Activated CD4-positive, alpha-beta memory T cell treated with anti-CD3 and anti-CD28 coated beads, Interleukin-2, amount 10 ng/mL, durations not matched to agents 7 days and 5 days (primary cell): ENCODE data around the gene PRG3. TPM values are rescaled to one million over a fixed set of nuclear protein-coding genes. Genes with fewer than 3 reads are reported as not detected.

Source experiments
- CTCF ChIA-PET: fragments of 350-600 bp; sonication (Branson Sonifier 250); formaldehyde crosslinking; loops from one replicate; lab custom pipeline; 2021; ENCODE audit warnings: antibody characterized with exemption, inconsistent platforms; lab: Charles Lee
- POLR2A ChIA-PET: fragments of 350-600 bp; sonication (Branson Sonifier 250); formaldehyde crosslinking; loops from one replicate; lab custom pipeline; 2021; ENCODE audit warnings: antibody characterized with exemption; lab: Charles Lee
- DNase-seq: peaks from one replicate; pipeline ENCODE4 v3.0.0-alpha.2; 2020
- H3K27ac Mint-ChIP-seq: one replicate; pipeline ENCODE4 v1.8.0; 2021; ENCODE audit warnings: mild to moderate bottlenecking, mixed read lengths
- H3K27me3 Mint-ChIP-seq: one replicate; pipeline ENCODE4 v1.8.0; 2021; ENCODE audit warnings: mixed read lengths
- H3K36me3 Mint-ChIP-seq: one replicate; pipeline ENCODE4 v1.8.0; 2021; ENCODE audit warnings: low read depth, mixed read lengths
- H3K4me1 Mint-ChIP-seq: one replicate; pipeline ENCODE4 v1.8.0; 2021; ENCODE audit warnings: mixed read lengths
- H3K4me3 Mint-ChIP-seq: one replicate; pipeline ENCODE4 v1.8.0; 2021; ENCODE audit warnings: mild to moderate bottlenecking, mixed read lengths
- H3K9me3 Mint-ChIP-seq: one replicate; pipeline ENCODE4 v1.8.0; 2021; ENCODE audit warnings: mixed read lengths
- total RNA-seq, 2 experiments: library from RNA; stranded (reverse); gene quantifications; one replicate each; pipeline ENCODE4 v1.2.3, GENCODE V29; 2021

PRG3 gene
- total RNA-seq, 2 experiments from 2014 or later, result not detected

- DNase-seq, result no peak
- H3K4me1 Mint-ChIP-seq, result peaks cover 4% of the 10 kb centered on the region
- no peaks in the 10 kb centered on the region for H3K36me3 Mint-ChIP-seq
- H3K27ac Mint-ChIP-seq, result no peak overlapping the region
- H3K27me3 Mint-ChIP-seq, result no peaks in the 10 kb centered on the region
- no peaks in the 10 kb centered on the region for H3K9me3 Mint-ChIP-seq
- CTCF ChIA-PET, result no interaction called here
- POLR2A ChIA-PET, result interaction anchor here (0.8 kb wide), 1 partner anchor 30 kb away, joined by 4 read pairs; the partner anchor contains the start of gene SLC43A3
- no peak overlapping the region for H3K4me3 Mint-ChIP-seq
Observed at GRCh38 chr11:57395905-57396623, 15.1 kb upstream of the PRG3 start.

DNA sequence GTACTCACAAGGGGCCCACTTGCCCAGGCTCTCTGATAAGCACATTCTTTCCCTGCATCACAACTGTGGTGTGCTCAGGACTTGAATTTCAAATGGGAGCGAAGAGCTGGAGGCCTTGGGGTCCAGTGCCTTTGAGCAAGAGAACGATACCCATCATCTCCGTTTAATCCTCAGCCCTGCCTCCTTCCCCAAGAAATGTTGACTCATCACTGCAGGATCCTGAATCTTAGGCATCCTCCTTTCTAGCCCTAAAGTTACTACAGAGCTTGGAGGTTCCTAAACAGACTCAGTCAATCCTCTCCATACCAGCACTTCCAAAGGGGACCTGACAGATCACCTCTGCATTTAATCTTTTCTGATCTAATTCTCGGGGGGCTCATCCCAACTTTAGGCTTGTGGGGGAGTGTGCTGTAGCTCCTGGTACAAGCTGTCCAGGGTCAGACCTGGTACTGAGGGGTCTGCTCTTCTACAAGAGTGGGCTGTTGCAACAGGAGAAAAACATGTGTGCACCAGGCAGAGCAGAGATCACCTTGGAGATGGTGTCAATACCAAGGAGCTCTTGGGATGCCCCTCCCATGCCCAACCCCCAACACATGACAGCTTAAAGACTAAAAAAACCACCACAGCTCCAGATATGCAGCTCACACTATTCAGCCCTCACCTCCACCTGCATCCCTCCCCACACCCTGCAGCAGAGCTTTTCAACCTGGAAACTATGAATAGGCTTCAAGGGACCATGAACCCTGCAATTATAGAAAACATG is 13.4 kb upstream of the PRG3 start:
- Mint-ChIP-seq H3K27me3 (no peaks in the 10 kb centered on the region), H3K27ac (no peak overlapping the region), H3K9me3 (no peaks in the 10 kb centered on the region), H3K4me3 (no peak overlapping the region), H3K36me3 (no peaks in the 10 kb centered on the region), H3K4me1 (peaks cover 5% of the 10 kb centered on the region)
- ChIA-PET CTCF (interaction anchor here (1.1 kb wide), 2 partner anchors 44 to 64 kb away, joined by 5 read pairs; no protein-coding TSS in a partner anchor), POLR2A (interaction anchor here (1.0 kb wide), 1 partner anchor 9 kb away, joined by 3 read pairs; no protein-coding TSS in a partner anchor)
- no peak for DNase-seq

DNA sequence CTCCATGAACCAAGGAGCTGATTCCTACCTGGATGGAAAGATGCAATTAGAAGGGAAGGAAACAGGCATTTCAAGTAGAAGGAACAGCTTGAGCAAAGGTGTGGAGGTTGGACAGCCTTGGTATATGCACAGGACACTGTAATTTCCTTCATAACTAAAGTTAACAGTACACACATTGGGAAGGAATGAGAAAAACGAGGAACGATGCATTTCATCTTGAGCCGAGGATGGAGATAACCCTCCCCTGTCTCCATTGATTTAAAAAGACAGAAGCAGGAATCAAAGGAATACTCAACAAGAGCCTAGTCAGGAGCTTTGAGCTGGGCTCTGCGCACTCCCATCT is 11.8 kb upstream of the PRG3 start:
- no peak for DNase-seq
- ChIA-PET CTCF (no interaction called here), POLR2A (no interaction called here)
- Mint-ChIP-seq H3K27ac (no peak overlapping the region), H3K9me3 (no peaks in the 10 kb centered on the region), H3K4me3 (no peak overlapping the region), H3K27me3 (no peaks in the 10 kb centered on the region), H3K36me3 (no peaks in the 10 kb centered on the region), H3K4me1 (peaks cover 5% of the 10 kb centered on the region)

DNA sequence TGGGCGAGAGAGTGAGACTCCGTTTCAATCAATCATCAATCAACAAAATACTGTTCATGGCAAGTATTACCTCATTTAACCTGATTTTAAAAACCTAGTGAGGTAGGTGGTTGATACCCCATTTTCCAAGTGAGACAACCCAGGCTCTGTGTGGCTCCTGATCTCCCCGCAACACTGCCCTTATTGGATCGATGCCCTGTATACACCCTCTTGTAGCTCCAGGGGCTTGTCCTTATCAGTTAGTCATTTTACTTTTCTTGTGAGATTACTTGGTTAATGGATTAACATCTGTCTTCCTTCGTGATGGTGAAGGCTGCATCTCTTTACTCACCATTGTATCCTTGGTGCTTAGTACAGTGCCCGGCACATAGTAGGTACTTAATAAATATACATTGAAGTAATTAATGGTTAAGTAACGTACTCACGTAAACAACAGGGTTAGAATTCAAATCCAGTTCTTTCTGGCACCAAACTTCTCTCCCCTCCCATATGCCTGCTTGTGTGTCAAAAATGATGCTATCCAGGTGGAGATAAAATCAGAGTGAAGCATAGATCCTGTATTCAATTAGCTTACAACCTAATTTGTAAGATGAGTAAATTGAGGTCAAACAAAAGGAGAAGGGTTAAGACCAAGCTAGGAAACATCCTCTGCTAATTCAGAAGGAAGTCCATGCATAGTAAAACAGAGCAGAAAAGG is 11.3 kb upstream of the PRG3 start:
- peaks cover 5% of the 10 kb centered on the region for H3K4me1 Mint-ChIP-seq
- no peak overlapping the region for H3K4me3 Mint-ChIP-seq
- no peaks in the 10 kb centered on the region for H3K36me3 Mint-ChIP-seq
- no peaks in the 10 kb centered on the region for H3K27me3 Mint-ChIP-seq
- H3K27ac Mint-ChIP-seq, result no peak overlapping the region
- POLR2A ChIA-PET, result no interaction called here
- no peaks in the 10 kb centered on the region for H3K9me3 Mint-ChIP-seq
- no peak for DNase-seq
- CTCF ChIA-PET, result no interaction called here

- no peaks in the 10 kb centered on the region for H3K9me3 Mint-ChIP-seq
- ChIA-PET CTCF (no interaction called here), POLR2A (no interaction called here)
- no peak for DNase-seq
- H3K4me3 Mint-ChIP-seq, result no peak overlapping the region
- peaks cover 5% of the 10 kb centered on the region for H3K4me1 Mint-ChIP-seq
- no peaks in the 10 kb centered on the region for H3K27me3 Mint-ChIP-seq
- no peaks in the 10 kb centered on the region for H3K36me3 Mint-ChIP-seq
- no peak overlapping the region for H3K27ac Mint-ChIP-seq
Observed at GRCh38 chr11:57391539-57391938, 10.6 kb upstream of the PRG3 start.

DNA sequence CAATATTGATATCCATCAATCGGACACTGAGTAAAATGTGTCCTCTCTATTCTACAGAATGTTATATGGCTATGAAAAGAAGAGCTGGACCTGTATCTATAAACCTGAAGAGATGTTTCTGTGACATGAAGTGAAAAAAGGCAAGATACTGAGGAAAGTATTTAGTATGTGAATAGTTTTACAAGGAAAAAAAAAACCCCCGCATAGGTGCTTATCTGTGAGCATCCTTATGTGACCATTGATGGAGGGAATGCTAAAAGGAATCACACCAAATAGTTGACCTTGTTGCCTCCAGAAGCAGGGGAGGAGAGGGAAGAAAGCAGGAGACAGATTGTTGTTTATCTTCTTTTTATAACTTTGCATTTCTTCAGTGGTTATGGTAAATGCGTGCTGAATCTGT is 10.2 kb upstream of the PRG3 start:
- no peaks in the 10 kb centered on the region for H3K9me3 Mint-ChIP-seq
- no peaks in the 10 kb centered on the region for H3K36me3 Mint-ChIP-seq
- H3K27ac Mint-ChIP-seq, result no peak overlapping the region
- H3K4me1 Mint-ChIP-seq, result peaks cover 5% of the 10 kb centered on the region
- no peak overlapping the region for H3K4me3 Mint-ChIP-seq
- H3K27me3 Mint-ChIP-seq, result no peaks in the 10 kb centered on the region
- POLR2A ChIA-PET, result no interaction called here
- DNase-seq, result no peak
- CTCF ChIA-PET, result no interaction called here

DNA sequence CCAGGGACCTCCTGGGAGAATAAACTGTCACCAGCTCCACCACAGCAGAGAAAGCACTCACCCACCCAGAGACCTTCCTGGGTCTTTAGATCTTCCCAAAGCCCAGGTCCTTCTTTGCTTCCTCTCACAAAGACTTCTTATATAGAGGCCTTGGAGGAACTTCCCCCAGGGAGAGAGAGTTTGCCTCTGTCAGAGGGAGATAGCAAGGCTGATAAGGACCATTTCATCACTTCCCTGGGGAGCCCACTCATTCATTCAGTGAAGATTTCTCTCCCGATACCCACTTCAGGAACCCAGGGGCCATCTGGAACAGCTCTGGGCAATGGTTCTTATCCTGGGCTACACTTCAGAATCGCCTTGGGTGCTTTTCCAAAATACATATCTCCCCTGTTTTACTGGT is 9.6 kb upstream of the PRG3 start, which contains the start of gene PRG2:
Gene PRG2 (minus strand): TSS at position 116 of the 400 bp plus-strand sequence. CDS start 706 bp downstream, outside the sequence.
- no peaks in the 10 kb centered on the region for H3K36me3 Mint-ChIP-seq
- H3K4me1 Mint-ChIP-seq, result peaks cover 5% of the 10 kb centered on the region
- no peaks in the 10 kb centered on the region for H3K27me3 Mint-ChIP-seq
- no peak for DNase-seq
- ChIA-PET POLR2A (no interaction called here), CTCF (no interaction called here)
- H3K27ac Mint-ChIP-seq, result no peak within 1 kb of the TSS
- H3K4me3 Mint-ChIP-seq, result no peak within 1 kb of the TSS
- no peaks in the 10 kb centered on the region for H3K9me3 Mint-ChIP-seq

DNA sequence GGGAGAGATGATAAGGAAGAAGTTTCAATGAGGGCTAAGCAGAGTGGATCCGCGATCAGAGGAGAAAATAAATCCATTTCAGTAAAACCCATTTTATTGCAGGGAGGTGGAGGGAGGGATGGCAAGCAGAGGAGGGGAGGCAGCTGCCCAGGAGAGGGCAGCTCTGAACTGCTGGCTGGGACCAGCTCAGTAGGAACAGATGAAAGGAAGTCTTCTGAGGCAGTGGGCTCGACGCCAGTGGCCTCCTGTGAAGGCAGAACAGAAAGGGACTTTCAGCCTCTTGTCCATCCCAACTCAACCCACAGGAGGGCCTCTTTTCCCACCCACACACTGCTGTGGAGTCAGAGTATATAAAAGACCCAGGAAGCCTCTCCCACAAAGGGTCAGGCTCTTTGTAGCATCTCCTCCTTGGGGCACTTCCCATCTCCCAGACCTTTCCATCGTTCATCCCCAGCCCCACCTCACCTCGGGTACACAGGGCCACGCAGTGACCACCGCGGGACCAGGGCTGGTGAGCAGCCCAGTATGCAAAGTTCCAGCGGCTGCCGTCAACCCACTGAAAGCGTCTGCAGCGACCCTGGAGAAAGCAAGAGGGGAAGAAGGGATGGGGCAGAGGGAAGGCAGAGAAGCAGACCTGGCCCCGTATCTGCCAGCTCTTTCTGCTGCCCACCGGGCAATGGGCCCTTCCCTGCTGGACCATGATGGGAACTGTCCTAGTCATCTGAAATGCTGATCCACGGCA is 6.5 kb upstream of the PRG3 start:
- Mint-ChIP-seq H3K27me3 (peaks cover 3% of the 10 kb centered on the region), H3K4me1 (peaks cover 5% of the 10 kb centered on the region), H3K27ac (no peak overlapping the region), H3K36me3 (no peaks in the 10 kb centered on the region), H3K4me3 (no peak overlapping the region), H3K9me3 (no peaks in the 10 kb centered on the region)
- ChIA-PET POLR2A (no interaction called here), CTCF (no interaction called here)
- no peak for DNase-seq

DNA sequence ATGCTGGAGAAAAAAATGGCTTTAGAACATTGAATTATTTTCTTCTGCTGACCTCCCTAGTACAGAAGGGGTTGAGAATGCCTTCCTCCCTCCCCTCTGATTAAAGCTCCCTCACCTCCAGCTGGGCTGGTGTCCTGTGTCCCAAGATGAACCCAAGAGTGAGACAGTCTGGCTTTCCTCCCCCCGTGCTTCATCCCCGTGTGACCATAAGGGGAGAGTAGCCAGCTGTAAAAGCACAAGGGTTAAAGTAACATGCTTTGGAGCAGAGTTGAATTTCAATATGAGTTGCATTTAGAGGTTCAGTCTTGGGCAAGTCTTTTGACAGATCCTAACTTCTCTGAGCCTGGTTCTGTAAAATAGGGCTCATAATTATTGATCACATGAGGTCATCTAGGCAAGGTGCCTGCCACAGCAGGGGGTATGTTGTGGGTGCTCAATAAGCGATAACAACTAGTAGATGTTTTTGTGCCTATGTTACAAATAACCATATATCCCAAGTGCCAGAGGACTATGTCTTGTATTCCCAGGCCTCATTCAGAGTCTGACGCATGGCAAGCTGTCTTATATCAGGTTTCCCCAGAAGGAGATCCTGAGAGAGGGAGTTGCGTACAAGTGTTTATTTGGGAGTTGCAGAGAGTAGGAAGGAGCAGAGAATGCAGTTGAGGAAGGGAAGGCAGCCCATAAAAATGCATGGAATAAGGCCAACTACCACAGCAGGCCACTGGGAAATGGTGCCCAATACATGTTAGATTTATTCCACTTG is 5.4 kb upstream of the PRG3 start:
- Mint-ChIP-seq H3K4me1 (peaks cover 4% of the 10 kb centered on the region), H3K27ac (no peak overlapping the region), H3K36me3 (no peaks in the 10 kb centered on the region), H3K4me3 (no peak overlapping the region), H3K27me3 (peaks cover 3% of the 10 kb centered on the region), H3K9me3 (no peaks in the 10 kb centered on the region)
- no peak for DNase-seq
- ChIA-PET CTCF (no interaction called here), POLR2A (no interaction called here)

- H3K27ac Mint-ChIP-seq, result no peak overlapping the region
- H3K27me3 Mint-ChIP-seq, result peaks cover 5% of the 10 kb centered on the region
- POLR2A ChIA-PET, result no interaction called here
- no peaks in the 10 kb centered on the region for H3K4me1 Mint-ChIP-seq
- DNase-seq, result no peak
- CTCF ChIA-PET, result no interaction called here
- H3K9me3 Mint-ChIP-seq, result no peaks in the 10 kb centered on the region
- H3K36me3 Mint-ChIP-seq, result no peaks in the 10 kb centered on the region
- no peak overlapping the region for H3K4me3 Mint-ChIP-seq
Observed at GRCh38 chr11:57379732-57380131, 1.2 kb downstream of the PRG3 start.

DNA sequence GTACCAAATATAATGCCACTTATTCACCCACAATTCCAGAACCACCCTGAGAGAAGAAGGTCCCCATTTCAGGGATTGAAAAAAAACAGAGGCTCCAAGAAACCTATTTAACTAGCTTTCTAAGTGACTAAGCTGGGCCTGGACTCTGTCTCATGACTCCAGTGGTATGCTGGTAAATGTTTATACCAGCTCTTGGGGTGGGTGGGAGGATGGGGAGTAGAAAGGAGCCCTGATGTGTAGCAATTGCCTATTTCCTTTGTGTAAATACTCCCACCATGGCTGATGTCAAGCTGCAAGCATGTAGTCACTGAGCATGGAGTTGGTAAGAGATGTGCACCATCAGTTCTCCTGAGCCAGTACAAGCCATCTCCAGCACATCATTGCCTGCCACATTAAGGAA is 2.8 kb downstream of the PRG3 start:
- Mint-ChIP-seq H3K4me1 (no peaks in the 10 kb centered on the region), H3K4me3 (no peak overlapping the region), H3K9me3 (no peaks in the 10 kb centered on the region), H3K27me3 (peaks cover 2% of the 10 kb centered on the region), H3K36me3 (no peaks in the 10 kb centered on the region), H3K27ac (no peak overlapping the region)
- ChIA-PET CTCF (interaction anchor here (1.2 kb wide), 1 partner anchor 115 kb away, joined by 4 read pairs; no protein-coding TSS in a partner anchor), POLR2A (no interaction called here)
- DNase-seq, result no peak

DNA sequence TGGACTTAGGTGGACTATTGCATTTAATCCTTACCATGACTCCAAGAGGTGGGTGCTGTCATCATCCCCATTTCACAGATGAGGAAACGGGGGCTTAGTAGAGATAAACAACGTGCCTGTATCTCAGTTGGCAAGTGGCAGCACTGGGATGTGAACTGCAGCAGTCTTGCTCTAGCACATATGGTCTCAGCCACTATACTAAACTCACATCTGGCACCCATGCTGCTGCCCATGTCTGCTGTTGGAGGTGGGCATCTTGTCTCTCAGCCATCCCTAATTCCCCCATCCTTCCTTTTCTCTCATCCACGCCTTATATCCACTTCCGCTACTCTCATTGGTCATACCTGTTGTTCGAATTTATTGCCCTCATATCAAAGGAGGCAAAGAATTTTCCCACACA is 3.8 kb downstream of the PRG3 start:
- CTCF ChIA-PET, result interaction anchor here (0.6 kb wide), 1 partner anchor 80 kb away, joined by 3 read pairs; no protein-coding TSS in a partner anchor
- Mint-ChIP-seq H3K27ac (no peak overlapping the region), H3K4me3 (no peak overlapping the region), H3K27me3 (peaks cover 2% of the 10 kb centered on the region), H3K36me3 (no peaks in the 10 kb centered on the region), H3K4me1 (no peaks in the 10 kb centered on the region), H3K9me3 (no peaks in the 10 kb centered on the region)
- POLR2A ChIA-PET, result interaction anchor here (1.1 kb wide), 1 partner anchor 14 kb away, joined by 3 read pairs; no protein-coding TSS in a partner anchor
- no peak for DNase-seq
